Activated naive CD4-positive, alpha-beta T cell treated with Interleukin-2 at 50 U/mL for 16 hours (primary cell): ENCODE measurements around the gene VPS37B.

ENCODE experiments used
- DNase-seq: peaks from one replicate; pipeline ENCODE4 v3.0.0-alpha.2; 2020

Gene VPS37B

DNA sequence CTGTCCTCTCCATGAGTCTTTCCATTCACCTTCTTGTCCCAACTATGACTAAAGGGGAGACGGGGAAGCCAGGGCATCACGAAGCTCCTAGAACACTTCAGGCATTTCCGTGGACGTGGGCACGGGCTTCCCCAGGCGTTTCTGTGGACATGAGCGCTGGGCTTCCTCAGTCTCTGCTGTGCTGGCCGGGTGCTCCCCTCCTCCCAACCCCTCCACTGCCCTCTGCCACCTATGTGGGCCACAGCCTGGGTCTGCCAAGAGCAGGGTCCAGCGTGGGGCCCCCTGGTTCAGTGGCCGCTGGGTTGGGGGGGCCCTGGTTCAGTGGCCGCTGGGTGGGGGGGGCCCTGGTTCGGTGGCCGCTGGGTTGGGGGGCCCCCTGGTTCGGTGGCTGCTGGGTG lies 45.9 kb downstream of the VPS37B start:
- no peak for DNase-seq

DNA sequence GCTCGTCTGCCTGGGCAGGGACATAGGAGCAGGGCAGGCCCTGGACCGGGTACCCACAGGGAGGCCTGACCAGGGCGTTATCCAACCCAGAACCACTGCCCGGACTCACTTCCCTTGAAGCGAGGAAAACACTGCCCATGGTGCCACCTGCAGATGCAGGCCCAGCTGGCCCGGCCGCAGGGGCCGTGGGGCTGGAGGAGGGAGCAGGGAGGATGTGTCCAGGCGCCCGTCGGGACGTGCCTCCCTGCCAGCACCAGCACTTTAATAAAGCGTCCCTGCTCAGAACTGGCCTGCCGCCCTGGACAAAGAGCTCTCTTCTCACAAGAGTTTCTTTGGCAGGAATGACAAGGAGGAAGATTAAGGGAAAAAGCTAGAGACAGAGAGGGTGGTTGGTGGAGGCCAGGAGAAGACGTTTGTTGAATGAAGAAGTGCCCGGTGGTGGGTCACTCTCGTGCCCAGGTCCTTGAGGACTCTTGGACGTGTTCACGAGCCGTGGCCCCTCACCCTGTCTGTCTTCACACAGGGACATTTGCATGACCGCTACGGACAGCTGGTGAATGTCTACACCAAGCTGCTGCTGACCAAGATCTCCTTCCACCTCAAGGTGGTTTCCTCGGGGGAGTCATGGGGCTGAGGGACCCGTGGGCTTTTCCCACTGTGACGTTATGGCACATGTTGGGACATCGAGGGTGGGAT lies 46.4 kb downstream of the VPS37B start:
- no peak for DNase-seq

DNA sequence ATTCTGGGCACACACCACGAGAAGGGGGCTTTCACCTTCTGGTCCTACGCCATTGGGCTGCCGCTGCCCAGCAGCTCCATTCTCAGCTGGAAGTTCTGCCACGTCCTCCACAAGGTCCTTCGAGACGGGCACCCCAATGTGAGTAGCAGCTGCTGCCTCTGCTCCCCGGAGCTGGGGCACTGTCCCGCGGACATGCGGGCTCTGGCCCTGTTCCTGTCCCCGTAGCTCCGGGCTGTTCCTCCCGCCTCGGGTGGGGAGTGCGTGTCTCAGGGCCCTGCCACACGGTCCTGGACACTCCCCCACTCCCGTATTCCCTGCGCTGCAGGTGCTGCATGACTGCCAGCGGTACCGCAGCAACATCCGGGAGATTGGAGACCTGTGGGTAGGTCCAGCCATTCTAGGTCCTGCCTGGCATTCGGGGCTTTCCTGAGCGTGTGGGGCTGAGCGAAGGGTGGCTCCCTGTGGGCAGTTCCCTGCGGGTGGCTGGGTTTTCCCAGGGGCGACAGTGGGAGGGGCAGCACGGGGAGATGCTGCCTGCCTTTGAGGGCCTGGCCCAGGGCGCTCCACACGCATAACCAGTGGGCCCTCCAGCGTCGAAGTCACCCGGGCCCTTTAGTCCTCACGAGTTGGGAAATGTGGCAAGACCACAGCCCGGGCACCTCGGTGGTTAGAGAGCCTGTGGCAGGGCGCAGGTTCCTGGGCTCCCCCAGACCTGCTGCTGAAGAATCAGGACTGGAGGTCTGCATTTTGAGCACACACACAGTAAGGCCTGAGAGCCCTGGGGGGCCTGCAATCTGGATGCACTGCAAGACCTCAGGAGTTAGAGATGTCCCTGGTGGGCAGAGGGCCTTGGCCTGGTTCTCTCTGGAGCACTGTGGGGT lies 47.2 kb downstream of the VPS37B start:
- no peak for DNase-seq

DNA sequence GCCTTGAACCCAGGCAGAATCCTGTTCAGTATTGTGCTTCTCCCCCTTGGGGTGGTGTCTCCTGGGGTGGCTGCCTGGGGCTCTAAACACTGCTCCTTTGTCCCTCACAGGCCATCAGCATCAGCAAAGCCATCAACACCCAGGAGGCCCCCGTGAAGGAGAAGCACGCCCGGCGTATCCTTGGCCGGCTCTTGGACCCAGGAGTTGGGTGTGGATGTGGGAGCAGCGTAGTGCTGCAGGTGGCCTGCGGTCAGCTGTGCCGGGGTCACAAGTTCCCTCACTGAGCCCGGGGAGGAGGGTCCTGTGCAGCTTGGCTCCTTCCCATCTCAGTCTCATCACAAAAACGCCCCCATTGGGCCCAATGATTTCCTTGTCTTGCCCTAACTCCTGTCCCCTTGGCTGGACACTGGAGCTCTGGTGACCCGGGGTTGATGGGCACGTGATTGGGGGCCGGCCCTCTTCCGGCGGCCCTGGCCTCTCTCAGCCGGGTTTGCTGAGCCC lies 48.0 kb downstream of the VPS37B start:
- no peak for DNase-seq

DNA sequence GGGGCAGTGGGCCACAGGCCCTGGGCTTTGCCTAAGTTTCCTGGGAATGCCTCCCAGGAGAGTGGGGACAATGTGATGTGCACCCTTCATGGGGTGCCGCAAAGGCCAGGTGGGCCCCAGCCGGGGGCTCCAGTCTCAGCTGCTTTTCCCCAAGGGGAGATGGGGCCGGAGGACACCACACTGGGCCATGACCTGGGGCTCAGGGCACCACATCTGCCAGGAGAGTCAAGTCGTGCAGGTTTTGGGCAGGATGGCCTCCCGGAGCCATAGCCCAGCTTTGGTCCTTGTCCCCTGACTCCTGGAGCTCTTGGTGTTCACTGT lies 48.4 kb downstream of the VPS37B start:
- DNase-seq, result no peak

DNA sequence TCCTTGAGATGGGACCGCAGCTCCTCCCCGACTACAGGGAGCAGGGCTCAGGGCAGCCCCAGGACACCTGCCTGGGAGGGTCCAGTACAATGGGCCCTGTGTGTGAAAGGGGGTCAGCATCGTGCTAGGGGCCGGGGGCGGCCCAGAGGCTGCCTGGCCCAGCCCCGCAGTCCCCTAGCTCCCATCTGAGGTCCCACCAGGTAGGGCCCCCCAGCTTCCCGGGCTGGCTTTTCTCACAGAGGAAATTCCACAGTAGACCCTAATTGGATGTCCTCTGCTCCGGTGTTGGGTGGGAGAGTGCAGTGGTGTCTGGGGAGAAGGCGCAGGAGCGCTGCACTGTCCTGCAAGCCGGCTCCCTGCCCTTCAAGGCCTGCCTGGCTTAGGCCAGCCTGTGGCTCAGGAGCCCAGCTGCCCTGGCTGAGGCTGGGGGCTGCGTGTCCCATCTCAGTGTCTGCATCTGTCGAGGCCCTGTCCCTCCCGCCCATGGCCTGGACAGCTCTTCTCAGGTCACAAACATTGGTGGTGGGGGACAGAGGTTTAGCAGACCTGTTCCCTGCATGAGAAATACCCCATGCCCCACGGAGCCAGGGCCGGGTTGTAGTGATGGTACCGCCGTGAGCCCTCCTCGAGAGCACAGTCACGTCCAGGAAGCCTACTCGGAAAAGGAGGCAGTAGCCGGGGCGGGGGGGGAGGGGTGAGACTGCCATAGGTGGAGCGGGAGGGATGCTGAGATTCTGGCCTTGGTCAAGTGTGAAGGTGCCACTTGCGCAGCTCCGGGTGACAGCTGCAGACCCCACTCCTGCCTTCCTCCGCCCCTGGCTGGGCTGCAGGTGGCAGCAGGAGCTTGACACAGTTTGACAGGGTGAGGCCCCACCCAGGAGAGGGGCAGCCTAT lies 49.1 kb downstream of the VPS37B start:
- no peak for DNase-seq

DNA sequence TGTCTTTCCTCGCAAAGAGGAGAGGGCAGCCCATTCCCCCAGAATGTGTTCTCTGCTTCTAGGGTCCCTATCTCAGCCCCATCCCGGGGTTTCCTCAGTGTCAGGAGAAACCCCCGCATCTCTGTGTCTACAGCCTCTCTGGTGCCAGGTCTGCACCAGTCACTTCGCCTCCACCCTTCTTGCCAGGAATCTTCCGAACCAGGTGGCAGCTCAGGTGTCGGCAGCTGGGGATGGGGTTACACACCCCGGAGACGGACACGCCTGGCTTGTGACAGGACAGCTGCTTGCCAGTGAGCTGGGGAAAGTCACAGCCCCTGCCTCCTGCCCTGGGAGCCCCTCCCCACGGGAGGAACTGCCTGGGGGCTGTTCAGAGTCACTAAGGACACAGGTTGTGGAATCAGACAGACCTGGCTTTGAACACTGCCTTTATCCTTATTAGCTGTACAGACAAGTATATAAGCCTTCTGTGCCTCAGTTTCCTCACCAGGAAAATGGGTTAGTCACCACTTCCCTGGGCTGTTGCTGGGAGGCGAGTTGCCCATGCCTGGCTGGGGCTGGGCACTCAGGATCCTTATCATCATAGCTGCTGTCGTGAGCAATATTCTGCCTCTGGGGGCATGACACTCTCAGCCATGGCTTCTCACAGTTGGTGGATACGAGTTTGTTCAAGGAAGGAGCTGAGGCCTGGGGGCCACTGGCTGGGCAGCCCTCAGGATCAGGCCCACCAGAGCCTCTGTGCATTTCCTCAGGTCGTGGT lies 49.9 kb downstream of the VPS37B start:
- DNase-seq, result no peak

DNA sequence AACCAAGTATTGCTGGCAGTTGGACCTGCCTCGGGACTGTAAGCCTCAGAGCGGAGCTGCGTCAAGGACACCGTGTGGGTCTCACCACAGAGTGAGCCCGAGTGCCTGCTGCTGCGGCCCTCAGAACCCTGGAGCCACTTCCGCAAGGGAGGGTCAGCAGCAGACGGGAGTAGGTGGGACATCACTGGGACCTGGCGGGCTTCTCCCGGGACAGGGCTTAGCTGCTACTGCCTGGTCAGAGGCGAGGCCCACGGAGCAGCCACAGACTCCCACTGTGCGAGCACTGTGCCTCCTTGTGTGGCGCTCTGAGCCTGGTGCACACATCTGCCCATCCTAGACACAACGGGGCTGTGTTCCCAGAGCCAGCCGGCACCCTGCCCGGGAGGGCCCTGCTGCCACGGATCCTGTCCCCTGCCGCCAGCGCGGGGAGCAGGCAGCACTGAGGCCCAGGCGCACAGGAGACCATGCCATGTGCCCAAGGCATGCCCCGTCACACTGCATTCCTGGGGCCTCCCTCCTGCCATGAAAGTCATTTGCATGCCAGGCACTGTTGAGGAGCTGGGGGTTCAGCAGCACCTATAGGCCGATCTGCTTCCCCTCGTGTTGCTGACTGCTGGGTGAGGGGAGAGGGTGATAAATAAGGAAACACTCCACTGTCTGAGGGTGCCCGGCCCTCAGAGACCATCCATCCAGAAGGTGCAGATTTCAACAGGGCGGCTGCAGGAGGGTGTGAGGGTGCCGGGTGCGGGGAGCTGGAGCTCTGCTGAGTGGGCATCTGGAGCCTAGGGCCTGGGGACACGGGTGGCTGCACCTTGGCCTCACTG lies 50.7 kb downstream of the VPS37B start:
- DNase-seq, result no peak

DNA sequence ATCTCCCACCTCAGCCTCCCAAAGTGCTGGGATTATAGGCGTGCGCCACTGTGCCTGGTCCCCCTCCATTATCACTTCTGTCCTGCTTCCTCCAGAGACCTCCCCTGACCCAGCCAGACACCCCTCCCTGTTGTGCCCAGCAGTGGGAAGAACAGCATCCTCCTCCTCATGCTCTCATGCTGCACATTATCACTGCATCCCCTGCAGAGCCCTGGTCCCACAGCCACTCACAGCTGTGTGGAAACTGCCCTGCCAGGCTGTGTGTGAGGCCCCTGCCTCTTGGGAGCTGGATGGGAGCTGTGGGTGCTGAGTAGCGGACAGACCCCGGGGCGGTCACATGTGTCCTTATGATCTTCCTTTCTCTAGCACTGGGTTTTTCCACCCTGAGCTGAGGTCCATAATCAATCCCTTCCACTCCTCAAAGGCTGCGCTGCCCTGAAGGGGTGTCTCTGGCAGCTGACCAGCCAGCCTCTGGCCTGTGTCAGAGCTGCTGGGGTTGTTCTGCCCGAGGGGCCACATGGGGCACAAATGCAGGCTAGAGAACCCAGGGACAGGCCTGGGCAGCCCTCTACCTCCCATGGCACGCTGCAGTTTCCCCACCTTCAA lies 51.5 kb downstream of the VPS37B start:
- no peak for DNase-seq

DNA sequence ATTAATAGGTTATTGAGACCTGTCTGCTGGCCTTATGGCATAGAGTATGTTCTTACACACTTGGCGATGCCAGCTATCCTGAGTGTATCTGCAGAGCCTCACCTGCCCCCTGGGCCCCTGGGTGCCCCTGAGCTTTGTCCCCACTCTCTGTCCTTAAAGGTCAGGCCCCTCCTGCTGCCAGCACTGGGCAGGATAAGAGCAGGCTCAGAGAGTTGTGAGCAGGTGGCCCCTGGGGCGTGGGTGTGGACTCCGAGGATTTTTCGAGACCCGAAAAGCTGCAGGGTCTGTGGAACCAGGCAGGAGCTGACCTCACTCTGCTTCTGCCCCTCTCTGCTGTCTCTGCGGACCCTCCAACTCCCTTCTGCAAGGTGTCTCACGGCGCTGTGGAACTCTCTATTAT lies 52.5 kb downstream of the VPS37B start:
- DNase-seq, result no peak

DNA sequence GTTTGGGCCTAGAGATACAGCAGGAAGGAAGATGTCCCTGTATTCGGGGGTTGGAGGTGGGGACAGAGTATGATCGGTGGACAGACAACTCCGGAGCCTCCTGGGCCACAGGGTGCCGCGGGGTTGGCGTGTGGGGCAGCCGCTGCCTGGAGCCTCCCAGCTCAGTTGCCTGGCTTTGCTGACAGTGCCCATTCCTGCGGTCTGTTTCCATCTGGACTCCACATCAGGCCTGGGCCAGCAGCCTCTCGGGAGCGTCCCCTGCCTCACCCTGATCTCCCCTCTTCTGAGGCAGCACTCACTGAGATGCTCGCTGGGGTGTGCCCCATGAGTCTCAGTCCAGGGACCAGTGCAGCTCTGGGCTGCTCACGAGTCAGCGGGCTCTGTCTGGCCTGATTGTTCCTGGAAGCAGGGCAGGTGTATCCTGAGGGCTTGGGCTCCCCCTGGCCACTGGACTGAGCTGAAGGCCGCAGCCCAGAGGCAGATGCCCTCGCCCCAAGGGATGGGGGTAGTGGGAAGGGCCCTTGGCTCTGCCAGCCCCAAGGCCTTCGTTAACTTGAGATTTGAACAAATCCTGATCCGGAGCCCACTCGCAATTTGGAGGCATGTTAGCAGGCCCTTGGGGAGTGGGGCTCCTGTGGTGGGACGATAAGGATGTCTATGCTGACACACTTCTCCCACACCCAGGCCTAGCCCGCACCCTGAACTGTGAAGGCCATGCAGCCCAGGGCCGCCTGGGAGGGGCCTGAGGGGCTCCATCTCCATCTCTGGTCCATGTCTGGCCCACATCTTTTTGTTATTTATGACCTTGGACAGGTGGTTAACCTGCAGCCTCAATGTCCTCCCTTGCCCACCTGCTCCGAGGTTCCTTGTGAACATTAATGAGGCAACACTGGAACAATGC lies 53.2 kb downstream of the VPS37B start:
- no peak for DNase-seq

DNA sequence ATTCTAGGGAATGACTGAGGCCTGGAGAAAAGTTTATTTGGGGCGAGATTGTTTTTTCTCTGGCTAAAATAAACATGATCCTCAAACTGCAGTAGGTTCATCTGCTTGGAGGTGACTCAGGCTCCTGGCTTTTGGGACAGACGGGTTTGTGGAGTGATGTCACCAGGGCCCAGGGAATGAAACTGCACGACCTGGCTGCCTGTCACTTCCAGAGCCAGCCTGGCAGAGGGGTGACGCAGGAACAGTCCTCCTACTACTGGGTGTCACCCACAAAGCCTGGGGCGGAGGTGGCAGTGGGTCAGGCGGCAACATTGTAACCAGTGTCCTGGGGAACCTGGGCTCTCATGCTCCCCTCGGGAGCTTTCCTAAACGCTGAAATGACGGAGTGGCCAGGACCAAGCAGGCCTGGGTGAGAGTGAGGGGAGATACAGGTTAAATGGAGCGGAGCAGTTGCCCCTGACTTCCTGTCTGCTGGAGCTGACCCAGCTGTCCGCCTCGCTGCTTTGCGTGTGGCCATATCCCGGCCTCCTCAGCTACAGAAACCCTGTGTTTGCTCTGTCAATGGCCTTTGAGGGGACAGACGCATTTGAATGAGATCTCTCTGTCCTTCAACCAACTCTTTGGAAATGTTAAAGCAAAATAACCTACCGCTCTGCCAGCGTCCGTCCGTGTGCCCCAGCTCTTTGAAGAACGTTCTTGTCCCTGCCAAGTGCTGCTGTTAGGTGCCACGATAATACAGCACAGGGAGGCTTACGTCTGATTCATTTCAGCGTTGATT lies 54.2 kb downstream of the VPS37B start:
- no peak for DNase-seq

DNA sequence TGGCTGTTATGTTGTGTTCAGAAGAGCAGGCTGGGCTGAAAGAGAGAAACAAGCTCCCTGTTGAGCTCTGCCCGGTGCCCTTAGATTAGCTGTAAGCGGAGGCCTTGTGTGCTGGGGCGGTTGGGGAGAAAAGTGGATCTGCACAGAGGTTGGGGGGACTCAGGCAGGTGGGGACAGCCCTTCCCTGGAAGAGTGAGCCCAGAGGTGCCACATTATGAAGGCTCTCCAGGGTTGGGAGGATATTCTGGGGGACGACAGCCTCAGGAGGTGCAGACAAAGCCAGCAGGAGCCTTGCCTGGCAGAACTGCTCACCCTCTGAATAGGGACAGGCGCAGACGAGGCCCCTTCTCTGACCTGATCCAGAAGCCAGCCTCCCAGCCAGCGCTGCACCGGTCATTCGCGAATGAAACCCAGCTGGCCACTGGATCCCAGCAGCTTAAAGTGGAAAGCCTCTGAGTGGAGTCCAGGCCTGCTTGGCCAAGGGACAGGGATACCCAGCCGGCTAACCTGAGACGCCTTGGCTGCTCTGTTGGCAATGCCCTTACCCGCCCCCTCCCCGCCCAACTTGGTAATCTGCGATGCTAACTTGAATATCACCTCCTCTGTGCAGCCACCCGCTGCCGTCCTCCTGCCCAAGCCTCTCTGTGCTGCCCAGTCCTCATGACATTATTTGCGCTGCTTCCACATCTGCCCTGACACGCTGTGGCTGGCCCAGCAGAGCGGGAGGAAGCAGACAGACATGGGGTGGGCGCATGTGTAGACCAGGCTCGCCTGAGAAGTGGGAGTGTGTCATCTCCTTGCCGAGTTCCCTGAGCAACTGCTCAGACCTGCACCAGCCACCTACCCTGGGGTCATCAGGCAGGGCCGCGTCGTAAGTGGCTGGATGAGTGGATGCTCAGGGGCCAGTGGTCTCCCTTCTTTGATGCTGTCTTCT lies 55.1 kb downstream of the VPS37B start:
- DNase-seq, result no peak

DNA sequence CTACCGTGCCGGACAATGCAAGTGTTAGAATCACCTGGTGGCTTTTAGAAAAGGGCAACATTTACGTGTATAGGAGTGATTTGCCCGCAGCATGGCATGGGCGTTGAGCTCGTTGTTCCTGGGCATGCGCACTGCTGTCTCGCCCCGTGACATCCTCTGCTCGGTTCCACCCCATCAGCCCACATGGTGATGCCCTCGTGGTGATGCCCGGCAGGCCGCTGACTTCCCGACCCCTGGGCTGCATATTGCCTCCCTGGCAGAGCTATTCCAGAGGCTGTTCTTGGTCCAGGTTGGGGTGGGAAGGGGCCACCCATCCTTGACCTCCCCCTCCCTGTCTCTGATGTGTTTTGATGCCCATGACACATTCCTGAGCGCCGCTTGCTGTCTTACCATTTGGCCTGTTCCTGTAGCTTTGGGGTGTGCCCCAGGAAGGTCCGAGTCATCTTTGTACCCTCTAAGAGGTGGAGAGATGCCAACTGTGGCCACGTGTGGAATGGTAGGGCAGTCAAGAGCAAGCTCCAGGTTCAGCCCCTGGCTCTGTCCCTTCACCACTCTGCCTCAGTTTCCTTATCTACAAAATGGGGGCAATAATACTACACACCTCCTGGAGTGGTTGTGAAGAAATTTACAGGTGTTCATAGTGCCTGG lies 55.9 kb downstream of the VPS37B start:
- no peak for DNase-seq

DNA sequence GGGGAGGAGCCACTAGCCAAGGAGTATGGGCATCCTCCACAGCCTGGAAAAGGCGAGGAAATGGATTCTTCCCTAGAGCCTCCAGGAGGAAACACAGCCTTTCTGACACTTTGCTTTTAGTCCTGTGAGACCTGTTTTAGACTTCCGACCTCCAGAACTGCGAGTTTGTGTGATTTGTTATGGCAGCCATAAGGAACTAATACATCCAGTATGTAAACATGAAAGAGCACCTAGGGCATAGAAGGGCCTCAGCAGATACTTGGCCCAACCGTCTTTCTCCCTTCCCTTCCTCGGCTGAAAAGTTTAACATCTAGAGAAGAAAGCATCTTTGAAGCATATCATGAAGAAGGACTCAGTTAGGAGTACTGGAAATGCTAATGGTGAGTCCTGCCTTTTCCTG lies 57.1 kb downstream of the VPS37B start:
- DNase-seq, result no peak

DNA sequence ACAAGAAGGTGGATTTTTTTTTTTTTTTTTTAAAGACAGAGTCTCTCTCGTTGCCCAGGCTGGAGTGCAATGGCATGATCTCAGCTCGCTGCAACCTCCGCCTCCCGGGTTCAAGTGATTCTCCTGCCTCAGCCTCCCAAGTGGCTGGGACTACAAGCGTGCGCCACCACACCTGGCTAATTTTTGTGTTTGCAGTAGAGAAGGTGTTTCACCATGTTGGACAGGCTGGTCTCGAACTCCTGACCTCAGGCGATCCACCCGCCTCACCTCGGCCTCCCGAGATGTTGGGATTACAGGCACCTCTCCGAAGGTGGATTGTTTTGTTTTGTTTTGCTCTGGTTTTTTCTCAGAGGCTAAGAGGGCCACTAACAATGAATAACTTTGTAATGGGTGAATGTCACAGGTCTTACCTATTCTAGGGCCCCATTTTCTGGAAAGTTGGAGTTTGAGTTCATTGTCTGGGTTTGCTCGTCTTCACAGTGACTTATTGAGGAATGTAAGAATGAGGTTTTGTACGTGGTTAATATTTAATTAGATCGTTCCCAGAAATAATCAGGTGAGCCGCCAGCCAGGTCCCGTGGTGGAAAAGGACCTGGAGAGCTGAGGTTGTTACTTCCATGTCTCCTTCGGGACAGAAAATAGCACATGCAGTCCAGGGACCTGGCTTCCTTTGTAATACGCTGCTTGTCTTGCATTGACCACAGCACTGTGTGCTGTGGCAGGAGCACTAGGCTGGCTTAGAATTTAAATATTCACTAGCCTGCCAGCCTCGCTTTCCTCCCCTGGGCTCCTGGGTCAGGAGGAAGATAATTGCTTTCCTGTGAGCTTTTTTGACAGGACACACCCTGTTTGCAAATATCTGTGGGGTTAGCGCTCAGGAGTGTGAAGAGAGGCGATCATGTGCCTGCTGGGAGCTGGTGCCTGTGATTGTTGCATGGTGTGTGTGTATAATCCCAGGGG lies 58.3 kb downstream of the VPS37B start:
- DNase-seq, result no peak
